Measurements from ENCODE around the gene BLOC1S3.

BLOC1S3 gene

GRCh38 chr19:45178262-45179071, at the start of gene BLOC1S3:
Gene BLOC1S3, plus strand, starts transcription at chr19:45178784. Its CDS starts 513 bp downstream, at chr19:45179297.
- peak; percentile 99 for DNase-seq

DNA sequence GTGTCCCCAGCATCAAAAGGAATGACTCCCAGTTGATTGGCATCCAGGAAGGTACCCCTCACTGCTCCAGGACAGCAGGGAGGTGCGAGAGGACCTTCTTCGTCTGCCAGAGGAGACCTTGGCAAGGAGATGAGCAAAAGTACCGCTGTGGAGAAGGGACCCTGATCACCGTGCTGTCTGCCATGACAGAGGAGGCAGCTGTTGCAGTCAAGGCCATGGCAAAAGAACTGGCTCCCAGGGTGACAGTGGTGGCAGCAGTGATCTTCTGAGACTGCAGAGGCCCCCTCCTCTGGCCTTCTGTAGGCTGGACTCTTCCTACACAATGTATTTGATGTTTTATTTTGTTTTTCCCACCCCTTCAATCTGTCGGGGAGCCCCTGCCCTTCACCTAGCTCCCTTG, 49.8 kb upstream of the BLOC1S3 start:
- no peak for DNase-seq

GRCh38 chr19:45130236-45130635, 48.3 kb upstream of the BLOC1S3 start:
- DNase-seq: no peak

- peak; percentile 47 for DNase-seq
Measured at GRCh38 chr19:45130888-45131615, 47.5 kb upstream of the BLOC1S3 start.

DNA sequence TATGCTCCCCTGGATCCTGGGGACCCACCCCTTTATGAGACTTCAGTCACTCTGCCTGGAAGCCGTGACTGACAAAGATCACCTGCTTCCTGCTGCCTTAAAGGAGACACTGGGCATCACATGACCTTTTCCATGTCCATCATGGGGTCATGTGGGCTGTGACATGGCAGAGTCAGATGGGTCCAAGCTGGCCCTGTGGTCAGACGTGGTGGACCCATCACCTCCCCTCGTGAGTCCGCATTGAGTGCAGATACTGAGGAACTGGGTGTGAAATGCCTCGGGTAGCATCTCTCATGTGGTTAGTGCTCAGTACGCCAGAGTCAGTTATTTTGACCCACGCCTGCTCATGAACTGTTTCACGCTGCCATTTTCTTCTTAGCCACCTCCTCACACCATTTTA, 44.9 kb upstream of the BLOC1S3 start:
- DNase-seq: no peak

GRCh38 chr19:45135176-45135885, 43.3 kb upstream of the BLOC1S3 start:
- DNase-seq: no peak

- DNase-seq: no peak
Measured at GRCh38 chr19:45136507-45137178, 41.9 kb upstream of the BLOC1S3 start.

DNA sequence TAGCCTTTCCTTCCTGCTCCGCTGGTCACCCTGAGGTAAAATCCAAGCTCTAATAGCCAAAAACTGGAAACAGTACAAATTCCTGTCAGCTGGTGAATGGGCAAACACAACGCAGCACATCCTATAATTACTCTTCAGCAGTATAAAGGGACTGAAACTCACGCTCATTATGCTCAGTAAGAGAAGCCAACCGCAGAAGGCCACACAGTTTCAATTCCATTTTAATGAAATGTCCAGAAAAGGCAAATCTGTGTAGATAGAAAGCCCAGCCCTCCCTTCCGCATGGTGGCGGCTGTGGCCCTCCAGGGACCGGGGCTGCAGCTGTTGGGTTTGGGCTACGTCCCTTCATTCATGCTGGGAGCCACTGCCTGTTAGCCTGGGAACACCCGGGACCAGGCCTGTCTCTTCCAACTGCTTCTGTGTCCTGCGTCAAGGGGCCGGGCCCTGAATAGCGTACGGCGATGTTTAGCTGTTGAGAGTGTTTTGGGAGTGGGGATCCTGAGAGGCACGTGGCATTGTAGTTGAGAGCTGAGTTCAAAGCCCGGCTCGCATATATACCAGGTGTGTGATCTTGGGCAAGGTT, 41.3 kb upstream of the BLOC1S3 start:
- DNase-seq: no peak

DNA sequence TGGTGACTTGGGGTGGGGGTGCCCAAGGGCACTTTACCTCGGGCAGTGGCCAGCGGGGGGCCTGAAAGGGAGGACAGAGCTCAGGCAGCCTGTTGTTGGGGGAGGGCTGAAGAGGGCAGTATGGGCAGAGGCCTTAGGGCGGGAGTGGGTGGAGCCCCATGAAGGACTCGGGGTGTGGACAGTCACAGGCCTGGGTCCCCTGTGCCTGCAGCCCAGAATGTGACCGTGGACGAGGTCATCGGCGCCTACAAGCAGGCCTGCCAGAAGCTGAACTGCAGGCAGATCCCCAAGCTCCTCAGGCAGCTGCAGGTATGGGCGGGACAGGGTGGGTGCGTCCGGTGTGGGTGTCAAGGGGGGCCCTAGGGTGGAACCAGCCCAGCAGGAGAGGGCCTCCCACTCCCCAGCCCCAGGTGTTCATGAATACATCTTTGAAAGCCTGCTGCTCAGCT, 40.3 kb upstream of the BLOC1S3 start:
- no peak for DNase-seq

GRCh38 chr19:45139286-45140143, 39.1 kb upstream of the BLOC1S3 start:
- DNase-seq: no peak

GRCh38 chr19:45140144-45140503, 38.5 kb upstream of the BLOC1S3 start:
- no peak for DNase-seq

GRCh38 chr19:45140533-45140932, 38.1 kb upstream of the BLOC1S3 start:
- DNase-seq: no peak

- no peak for DNase-seq
Measured at GRCh38 chr19:45141203-45141900, 37.2 kb upstream of the BLOC1S3 start.

DNA sequence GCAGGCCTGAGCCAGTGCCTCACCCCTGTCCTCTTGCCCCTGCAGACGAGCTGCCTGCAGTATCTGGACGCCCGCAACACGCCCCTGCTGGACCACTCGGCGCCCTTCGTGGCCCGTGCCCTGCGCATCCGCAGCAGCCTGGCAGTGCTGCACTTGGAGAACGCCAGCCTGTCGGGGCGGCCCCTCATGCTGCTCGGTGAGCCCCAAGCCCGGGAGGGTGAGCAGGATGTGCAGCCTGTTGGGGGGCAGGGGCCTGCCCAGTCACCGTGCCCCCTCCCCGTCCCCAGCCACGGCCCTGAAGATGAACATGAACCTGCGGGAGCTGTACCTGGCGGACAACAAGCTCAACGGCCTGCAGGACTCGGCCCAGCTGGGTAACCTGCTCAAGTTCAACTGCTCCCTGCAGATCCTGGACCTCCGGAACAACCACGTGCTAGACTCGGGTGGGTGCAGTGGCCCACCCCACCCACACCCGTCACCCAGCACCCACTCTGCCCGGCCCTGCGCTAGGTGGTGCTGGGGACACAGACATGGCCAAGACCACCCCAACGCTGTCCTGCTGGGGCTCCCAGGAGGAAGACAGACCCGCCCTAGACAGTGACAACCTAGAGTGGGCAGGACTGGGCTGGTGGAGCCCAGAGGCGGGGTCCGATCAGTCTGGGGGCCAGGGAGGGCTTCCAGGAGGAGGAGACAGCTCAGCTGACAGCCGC, 36.4 kb upstream of the BLOC1S3 start:
- DNase-seq: no peak

GRCh38 chr19:45142726-45143110, 35.9 kb upstream of the BLOC1S3 start:
- no peak for DNase-seq

DNA sequence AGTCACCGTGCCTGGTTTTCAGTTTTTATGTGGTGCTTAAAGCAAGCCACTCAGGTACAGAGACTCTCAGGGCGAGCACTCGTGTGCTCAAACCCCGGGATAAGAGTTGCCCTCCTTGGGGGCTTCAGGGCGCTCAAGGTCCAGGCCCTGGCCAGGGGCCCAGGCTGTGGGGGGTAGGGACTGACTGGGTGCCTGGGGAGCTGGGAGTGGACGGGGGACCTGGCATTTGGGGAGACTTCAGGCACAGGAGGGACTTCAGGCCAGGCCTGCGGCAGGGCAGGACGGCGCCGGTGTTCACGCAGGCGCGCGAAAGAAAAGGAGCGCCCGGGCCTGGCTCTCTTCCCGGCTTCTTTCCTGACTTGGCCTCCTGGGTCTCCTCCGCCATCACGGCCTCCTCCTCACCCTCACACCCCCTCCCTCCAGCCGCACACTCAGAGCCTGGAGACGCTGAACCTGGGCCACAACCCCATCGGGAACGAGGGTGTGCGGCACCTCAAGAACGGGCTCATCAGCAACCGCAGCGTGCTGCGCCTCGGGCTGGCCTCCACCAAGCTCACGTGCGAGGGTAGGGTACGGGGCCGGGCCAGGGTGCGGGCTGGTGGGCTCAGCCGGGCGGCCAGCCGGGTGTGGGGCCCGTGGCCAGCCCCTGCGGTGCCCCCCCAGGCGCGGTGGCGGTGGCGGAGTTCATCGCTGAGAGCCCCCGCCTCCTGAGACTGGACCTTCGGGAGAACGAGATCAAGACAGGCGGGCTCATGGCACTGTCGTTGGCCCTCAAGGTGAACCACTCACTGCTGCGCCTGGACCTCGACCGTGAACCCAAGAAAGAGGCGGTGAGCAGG, 33.9 kb upstream of the BLOC1S3 start:
- DNase-seq: no peak

- no peak for DNase-seq
Measured at GRCh38 chr19:45145270-45146189, 33.1 kb upstream of the BLOC1S3 start.

DNA sequence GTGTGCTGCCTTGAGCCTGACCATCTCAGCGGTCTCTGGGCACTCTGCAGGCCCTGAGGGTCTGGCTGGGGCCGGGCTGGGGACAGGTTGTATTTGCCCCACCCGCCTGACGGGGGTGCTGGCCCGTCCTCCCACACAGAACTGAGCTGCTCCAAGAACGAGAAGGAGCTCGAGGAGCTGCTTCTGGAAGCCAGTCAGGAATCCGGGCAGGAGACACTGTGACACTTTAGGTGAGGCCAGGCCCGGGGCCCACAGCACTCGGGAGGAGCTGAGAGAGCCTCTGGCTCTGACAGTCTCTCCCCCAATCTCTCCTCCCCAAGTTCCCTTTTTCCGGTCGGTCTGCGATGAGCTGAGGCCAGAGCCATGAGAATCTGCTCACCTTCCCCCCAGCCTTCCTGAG, 32.3 kb upstream of the BLOC1S3 start:
- no peak for DNase-seq

Data from NCI-H524 treated with DMSO at 0.1 percent for 48 hours (cell line).